ENCODE measurements around the gene ZNF507. TPM values are rescaled to one million over a fixed set of nuclear protein-coding genes. Genes with fewer than 3 reads are reported as not detected.

The ZNF507 gene
- total RNA-seq, 1 donor from 2014 or later: 24.7 TPM

GRCh38 chr19:32367063-32367462 is 21.7 kb downstream of the ZNF507 start:
- Mint-ChIP-seq H3K9me3 (ENCODE audit: unreplicated experiment) (no peaks in the 10 kb centered on the region), H3K27me3 (ENCODE audit: unreplicated experiment) (no peaks in the 10 kb centered on the region), H3K4me3 (ENCODE audit: unreplicated experiment) (no peak overlapping the region), H3K36me3 (ENCODE audit: unreplicated experiment) (no peaks in the 10 kb centered on the region), H3K4me1 (ENCODE audit: low read depth, unreplicated experiment) (peaks cover 2% of the 10 kb centered on the region), H3K27ac (ENCODE audit: unreplicated experiment) (no peak overlapping the region)
- no peak for TF ChIP-seq CTCF (IDR thresholded peaks at IDR 0.05; ENCODE audit: partially characterized antibody, unreplicated experiment)
- no peak for DNase-seq

GRCh38 chr19:32367948-32368536 is 22.6 kb downstream of the ZNF507 start:
- no peak for DNase-seq
- Mint-ChIP-seq H3K4me3 (ENCODE audit: unreplicated experiment) (no peak overlapping the region), H3K36me3 (ENCODE audit: unreplicated experiment) (peaks cover 4% of the 10 kb centered on the region), H3K9me3 (ENCODE audit: unreplicated experiment) (no peaks in the 10 kb centered on the region), H3K4me1 (ENCODE audit: low read depth, unreplicated experiment) (peaks cover 2% of the 10 kb centered on the region), H3K27me3 (ENCODE audit: unreplicated experiment) (no peaks in the 10 kb centered on the region), H3K27ac (ENCODE audit: unreplicated experiment) (no peak overlapping the region)
- no peak for TF ChIP-seq CTCF (IDR thresholded peaks at IDR 0.05; ENCODE audit: partially characterized antibody, unreplicated experiment)

GRCh38 chr19:32368787-32369186 is 23.4 kb downstream of the ZNF507 start:
- Mint-ChIP-seq H3K4me1 (ENCODE audit: low read depth, unreplicated experiment) (peaks cover 2% of the 10 kb centered on the region), H3K4me3 (ENCODE audit: unreplicated experiment) (no peak overlapping the region), H3K36me3 (ENCODE audit: unreplicated experiment) (peaks cover 4% of the 10 kb centered on the region), H3K9me3 (ENCODE audit: unreplicated experiment) (no peaks in the 10 kb centered on the region), H3K27me3 (ENCODE audit: unreplicated experiment) (no peaks in the 10 kb centered on the region), H3K27ac (ENCODE audit: unreplicated experiment) (no peak overlapping the region)
- no peak for DNase-seq
- no peak for TF ChIP-seq CTCF (IDR thresholded peaks at IDR 0.05; ENCODE audit: partially characterized antibody, unreplicated experiment)

DNA sequence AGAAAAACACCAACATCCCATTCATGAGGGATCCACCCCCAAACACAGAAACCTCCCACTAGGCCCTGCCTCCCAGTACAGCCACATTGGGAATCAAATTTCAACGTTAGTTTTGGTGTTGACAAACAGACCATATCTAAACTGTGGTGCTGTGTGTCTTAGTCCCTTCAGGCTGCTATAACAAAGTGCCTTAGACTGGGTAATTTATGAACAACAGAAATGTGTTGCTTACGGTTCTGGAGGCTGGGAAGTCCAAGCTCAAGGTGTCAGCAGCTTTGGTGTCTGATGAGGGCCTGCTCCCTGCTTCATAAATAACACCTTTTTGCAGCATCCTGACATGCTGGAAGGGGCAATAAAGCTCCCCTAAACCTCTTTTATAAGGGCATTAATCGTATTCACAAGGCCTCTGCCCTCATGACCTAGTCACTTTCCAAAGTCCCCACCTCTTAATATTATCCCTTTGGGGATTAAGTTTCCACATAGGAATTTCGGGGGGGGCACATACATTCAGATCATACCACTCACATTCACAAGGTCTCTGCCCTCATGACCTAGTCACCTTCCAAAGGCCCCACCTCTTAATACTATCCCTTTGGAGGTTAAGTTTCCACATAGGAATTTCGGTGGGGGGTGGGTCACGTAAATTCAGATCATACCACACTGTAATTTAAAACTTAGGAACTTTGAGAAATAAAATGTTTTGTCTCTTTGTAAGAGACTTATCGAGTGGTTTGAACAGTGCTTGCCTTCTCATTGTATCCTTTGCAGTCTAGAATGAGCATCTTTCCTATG is 27.5 kb downstream of the ZNF507 start:
- Mint-ChIP-seq H3K4me3 (ENCODE audit: unreplicated experiment) (no peak overlapping the region), H3K27me3 (ENCODE audit: unreplicated experiment) (no peaks in the 10 kb centered on the region), H3K36me3 (ENCODE audit: unreplicated experiment) (peaks cover 11% of the 10 kb centered on the region), H3K4me1 (ENCODE audit: low read depth, unreplicated experiment) (peaks cover 2% of the 10 kb centered on the region), H3K27ac (ENCODE audit: unreplicated experiment) (no peak overlapping the region), H3K9me3 (ENCODE audit: unreplicated experiment) (no peaks in the 10 kb centered on the region)
- no peak for TF ChIP-seq CTCF (IDR thresholded peaks at IDR 0.05; ENCODE audit: partially characterized antibody, unreplicated experiment)
- no peak for DNase-seq
